Neural cell (in vitro differentiated cells): Measurements from ENCODE around the gene MAST4.

ENCODE experiments used
- EZH2 ChIP-seq: fragments of 200-600, 300-800 bp; shearing (Covaris generic), sonication (generic); IDR thresholded peaks from 2 replicates; pipeline ENCODE4 v1.6.1; 2014; ENCODE audit warnings: antibody characterized with exemption, low read length, borderline replicate concordance, mild to moderate bottlenecking; ENCODE audit not compliant: insufficient read depth, poor library complexity, severe bottlenecking
- TAF1 ChIP-seq: IDR thresholded peaks from 2 replicates; pipeline ENCODE4 v1.6.1; 2012; ENCODE audit warnings: low read depth
- TF ChIP-seq, protein P1 (sequence below): IDR thresholded peaks from 2 replicates; pipeline ENCODE4 v1.6.1; 2012; ENCODE audit warnings: borderline replicate concordance
- TF ChIP-seq, protein P2 (sequence below): fragments of 450-650 bp; IDR thresholded peaks from 2 replicates; pipeline ENCODE4 v1.5.1; 2014; ENCODE audit warnings: antibody characterized with exemption, mild to moderate bottlenecking, moderate library complexity; ENCODE audit not compliant: poor library complexity, severe bottlenecking

DNA sequence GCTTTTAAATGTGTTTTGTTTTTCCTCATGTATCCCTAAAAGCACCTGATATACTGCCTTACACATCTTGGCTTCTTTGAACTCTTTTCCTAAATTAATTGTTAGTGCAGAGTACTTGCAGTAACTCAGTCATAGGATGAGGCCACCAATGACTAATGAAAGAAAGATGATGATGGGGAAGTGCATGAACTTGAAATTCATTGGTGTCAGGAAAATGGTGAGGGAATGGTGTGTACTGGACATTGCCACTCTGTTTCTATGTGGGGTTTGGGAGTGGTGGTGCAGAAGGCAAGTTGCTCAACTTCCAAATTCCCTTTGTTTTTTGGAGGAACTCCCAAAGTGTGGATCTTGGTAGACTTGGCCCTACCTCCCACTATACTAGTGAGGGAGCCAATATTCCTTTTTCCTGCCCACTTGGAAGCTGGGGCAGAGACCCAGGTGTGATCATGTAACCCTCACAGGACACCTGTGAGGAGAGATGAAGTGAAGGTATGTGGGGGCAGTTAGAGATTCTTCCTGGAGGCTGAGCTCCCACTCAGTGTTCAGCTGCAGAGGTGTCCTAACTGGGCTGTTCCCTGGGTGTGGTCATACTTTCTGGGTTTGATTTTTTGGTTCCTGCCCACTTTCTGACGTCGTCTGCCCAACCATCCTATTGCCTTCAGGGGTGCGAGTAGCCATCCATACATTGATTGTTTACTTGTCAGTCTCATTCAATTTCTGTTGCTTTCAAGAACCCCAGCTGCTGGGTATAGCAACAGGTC, 298.5 kb downstream of the MAST4 start:
- TF ChIP-seq, protein P1, sequence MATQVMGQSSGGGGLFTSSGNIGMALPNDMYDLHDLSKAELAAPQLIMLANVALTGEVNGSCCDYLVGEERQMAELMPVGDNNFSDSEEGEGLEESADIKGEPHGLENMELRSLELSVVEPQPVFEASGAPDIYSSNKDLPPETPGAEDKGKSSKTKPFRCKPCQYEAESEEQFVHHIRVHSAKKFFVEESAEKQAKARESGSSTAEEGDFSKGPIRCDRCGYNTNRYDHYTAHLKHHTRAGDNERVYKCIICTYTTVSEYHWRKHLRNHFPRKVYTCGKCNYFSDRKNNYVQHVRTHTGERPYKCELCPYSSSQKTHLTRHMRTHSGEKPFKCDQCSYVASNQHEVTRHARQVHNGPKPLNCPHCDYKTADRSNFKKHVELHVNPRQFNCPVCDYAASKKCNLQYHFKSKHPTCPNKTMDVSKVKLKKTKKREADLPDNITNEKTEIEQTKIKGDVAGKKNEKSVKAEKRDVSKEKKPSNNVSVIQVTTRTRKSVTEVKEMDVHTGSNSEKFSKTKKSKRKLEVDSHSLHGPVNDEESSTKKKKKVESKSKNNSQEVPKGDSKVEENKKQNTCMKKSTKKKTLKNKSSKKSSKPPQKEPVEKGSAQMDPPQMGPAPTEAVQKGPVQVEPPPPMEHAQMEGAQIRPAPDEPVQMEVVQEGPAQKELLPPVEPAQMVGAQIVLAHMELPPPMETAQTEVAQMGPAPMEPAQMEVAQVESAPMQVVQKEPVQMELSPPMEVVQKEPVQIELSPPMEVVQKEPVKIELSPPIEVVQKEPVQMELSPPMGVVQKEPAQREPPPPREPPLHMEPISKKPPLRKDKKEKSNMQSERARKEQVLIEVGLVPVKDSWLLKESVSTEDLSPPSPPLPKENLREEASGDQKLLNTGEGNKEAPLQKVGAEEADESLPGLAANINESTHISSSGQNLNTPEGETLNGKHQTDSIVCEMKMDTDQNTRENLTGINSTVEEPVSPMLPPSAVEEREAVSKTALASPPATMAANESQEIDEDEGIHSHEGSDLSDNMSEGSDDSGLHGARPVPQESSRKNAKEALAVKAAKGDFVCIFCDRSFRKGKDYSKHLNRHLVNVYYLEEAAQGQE: no peak
- TF ChIP-seq, protein P2, sequence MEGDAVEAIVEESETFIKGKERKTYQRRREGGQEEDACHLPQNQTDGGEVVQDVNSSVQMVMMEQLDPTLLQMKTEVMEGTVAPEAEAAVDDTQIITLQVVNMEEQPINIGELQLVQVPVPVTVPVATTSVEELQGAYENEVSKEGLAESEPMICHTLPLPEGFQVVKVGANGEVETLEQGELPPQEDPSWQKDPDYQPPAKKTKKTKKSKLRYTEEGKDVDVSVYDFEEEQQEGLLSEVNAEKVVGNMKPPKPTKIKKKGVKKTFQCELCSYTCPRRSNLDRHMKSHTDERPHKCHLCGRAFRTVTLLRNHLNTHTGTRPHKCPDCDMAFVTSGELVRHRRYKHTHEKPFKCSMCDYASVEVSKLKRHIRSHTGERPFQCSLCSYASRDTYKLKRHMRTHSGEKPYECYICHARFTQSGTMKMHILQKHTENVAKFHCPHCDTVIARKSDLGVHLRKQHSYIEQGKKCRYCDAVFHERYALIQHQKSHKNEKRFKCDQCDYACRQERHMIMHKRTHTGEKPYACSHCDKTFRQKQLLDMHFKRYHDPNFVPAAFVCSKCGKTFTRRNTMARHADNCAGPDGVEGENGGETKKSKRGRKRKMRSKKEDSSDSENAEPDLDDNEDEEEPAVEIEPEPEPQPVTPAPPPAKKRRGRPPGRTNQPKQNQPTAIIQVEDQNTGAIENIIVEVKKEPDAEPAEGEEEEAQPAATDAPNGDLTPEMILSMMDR: no peak
- no peak for TF ChIP-seq EZH2
- TF ChIP-seq TAF1: no peak
